ENCODE data around the gene PTGFRN. TPM values are rescaled to one million over a fixed set of nuclear protein-coding genes. Genes with fewer than 3 reads are reported as not detected.

The PTGFRN gene
- total RNA-seq, 1 experiment from 2014 or later, result 81.4 TPM

DNA sequence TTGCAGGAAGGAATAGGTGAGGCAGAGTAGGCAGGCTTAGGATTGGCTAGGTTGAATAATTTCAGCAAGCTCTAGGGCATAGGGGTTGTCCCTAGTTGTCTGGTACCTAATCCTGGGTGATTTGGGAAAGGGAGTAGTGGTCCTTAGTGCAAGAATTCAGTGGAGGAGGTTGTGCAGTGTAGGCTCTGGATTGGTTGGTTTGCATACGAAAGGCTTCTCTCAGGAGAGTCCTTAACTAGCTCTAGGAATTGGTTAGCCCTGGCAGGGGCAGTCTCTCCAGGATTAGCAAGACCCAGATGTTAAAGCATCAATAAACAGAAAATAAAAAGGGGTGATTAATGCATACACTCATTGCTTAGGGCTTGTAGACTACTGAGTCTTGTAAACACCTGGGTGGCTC lies 82.2 kb downstream of the PTGFRN start:
- DNase-seq, result no peak
- no peak overlapping the region for H3K4me3 ChIP-seq (ENCODE audit: insufficient read depth, low read depth, low read length)
- H3K36me3 ChIP-seq (replicated peaks; ENCODE audit: control insufficient read depth, insufficient read depth, low read length), result peaks cover 3% of the 10 kb centered on the region
- H3K27me3 ChIP-seq (ENCODE audit: control insufficient read depth, insufficient read depth, low read length), result no peaks in the 10 kb centered on the region

DNA sequence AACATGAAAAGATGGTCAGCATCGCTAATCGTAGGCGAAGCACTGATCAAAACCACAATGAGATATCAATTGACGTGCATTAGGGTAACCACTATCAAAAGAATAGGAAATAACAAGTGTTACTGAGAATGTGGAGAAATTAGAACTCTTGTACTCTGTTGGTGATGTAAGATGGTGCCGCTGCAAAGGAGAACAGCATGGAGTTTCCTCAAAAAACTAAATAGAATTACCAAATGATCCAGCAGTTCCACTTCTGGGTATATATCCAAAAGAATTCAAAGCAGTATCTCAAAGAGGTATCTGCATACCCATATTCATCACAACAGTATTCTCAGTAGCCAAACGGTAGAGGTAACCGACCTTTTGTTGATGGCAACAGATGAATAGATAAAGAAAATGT lies 83.6 kb downstream of the PTGFRN start:
- Histone ChIP-seq H3K4me3 (ENCODE audit: insufficient read depth, low read depth, low read length) (no peak overlapping the region), H3K36me3 (replicated peaks; ENCODE audit: control insufficient read depth, insufficient read depth, low read length) (peaks cover 2% of the 10 kb centered on the region), H3K27me3 (ENCODE audit: control insufficient read depth, insufficient read depth, low read length) (no peaks in the 10 kb centered on the region)
- DNase-seq, result no peak

- no peak for DNase-seq
- Histone ChIP-seq H3K36me3 (replicated peaks; ENCODE audit: control insufficient read depth, insufficient read depth, low read length) (peaks cover 2% of the 10 kb centered on the region), H3K27me3 (ENCODE audit: control insufficient read depth, insufficient read depth, low read length) (no peaks in the 10 kb centered on the region), H3K4me3 (ENCODE audit: insufficient read depth, low read depth, low read length) (no peak overlapping the region)
These were observed 84.7 kb downstream of the PTGFRN start for GRCh38 chr1:116994411-116994810.

- H3K27me3 ChIP-seq (ENCODE audit: control insufficient read depth, insufficient read depth, low read length), result no peaks in the 10 kb centered on the region
- H3K4me3 ChIP-seq (ENCODE audit: insufficient read depth, low read depth, low read length), result no peak overlapping the region
- DNase-seq, result no peak
- no peaks in the 10 kb centered on the region; the same call in 1 of the 2 replicates for H3K36me3 ChIP-seq (replicated peaks; ENCODE audit: control insufficient read depth, insufficient read depth, low read length)
These were observed 87.3 kb downstream of the PTGFRN start for GRCh38 chr1:116997066-116997465.

- H3K4me3 ChIP-seq (ENCODE audit: insufficient read depth, low read depth, low read length), result no peak overlapping the region
- no peaks in the 10 kb centered on the region for H3K27me3 ChIP-seq (ENCODE audit: control insufficient read depth, insufficient read depth, low read length)
These were observed 87.9 kb downstream of the PTGFRN start for GRCh38 chr1:116997636-116998035.

DNA sequence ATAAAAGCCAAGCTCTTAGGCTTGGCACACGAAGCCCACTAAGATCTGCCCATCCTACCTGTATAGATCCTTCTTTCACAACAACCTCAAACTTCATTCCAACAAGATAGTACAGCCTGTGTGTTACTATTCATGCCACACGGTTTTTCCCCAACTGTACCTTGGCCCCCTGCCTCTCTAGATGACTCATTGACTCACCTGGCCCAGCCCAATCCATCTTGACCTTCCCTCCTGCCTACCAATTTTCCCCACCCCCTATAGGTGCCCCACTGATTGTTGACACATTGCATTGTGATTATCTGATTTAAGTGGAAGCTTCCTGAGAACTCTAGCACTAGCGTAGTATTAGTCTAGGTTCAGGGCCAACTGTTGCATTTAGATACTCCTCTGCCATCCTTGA lies 89.9 kb downstream of the PTGFRN start:
- no peak for DNase-seq
- Histone ChIP-seq H3K27me3 (ENCODE audit: control insufficient read depth, insufficient read depth, low read length) (no peaks in the 10 kb centered on the region), H3K36me3 (replicated peaks; ENCODE audit: control insufficient read depth, insufficient read depth, low read length) (no peaks in the 10 kb centered on the region), H3K4me3 (ENCODE audit: insufficient read depth, low read depth, low read length) (no peak overlapping the region)

More at GRCh38 chr1:116997636-116998035, 87.9 kb downstream of the PTGFRN start:
- no peak for DNase-seq
- no peaks in the 10 kb centered on the region; the same call in 1 of the 2 replicates for H3K36me3 ChIP-seq (replicated peaks; ENCODE audit: control insufficient read depth, insufficient read depth, low read length)

- no peaks in the 10 kb centered on the region for H3K27me3 ChIP-seq (ENCODE audit: control insufficient read depth, insufficient read depth, low read length)
These were observed 90.4 kb downstream of the PTGFRN start for GRCh38 chr1:117000142-117000541.

DNA sequence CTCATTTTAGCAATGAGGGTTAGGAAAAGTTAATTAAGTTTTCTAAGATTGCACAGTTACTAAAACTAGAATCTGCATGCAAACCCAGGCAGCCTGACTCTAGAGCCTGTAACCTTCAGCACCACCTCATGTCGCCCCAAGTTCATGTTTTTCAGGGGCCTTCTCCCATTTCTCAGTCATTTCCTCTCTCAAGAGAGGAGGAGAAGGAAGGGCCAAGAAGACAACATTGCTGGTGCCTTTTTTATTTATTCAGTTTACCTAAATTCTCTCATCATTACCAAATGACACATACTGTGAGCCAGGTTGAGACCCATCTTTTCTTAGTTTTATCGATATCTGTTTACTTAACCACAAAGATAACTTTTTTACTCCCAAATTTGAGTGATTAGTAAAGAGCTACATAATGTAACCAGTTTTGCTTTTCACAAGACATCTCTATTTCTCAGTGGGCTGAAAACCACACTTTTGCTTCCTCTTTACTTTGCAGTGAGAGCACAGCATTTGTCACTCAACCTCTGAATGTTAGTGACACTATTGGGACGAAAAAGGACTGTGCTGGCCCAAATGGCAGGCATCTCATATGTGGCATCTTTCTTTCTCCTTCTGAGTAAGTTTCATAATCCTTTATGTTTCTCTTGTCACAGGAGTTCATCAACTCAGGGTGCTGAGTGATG lies 91.7 kb downstream of the PTGFRN start, which contains the start of gene CD101:
TSS of gene CD101 (plus strand) at position 507 of the 674 bp plus-strand sequence. CDS start at position 565, 58 bp downstream.
- DNase-seq, result no peak
- Histone ChIP-seq H3K27me3 (ENCODE audit: control insufficient read depth, insufficient read depth, low read length) (no peaks in the 10 kb centered on the region), H3K36me3 (replicated peaks; ENCODE audit: control insufficient read depth, insufficient read depth, low read length) (no peaks in the 10 kb centered on the region), H3K4me3 (ENCODE audit: insufficient read depth, low read depth, low read length) (no peak within 1 kb of the TSS)

More at GRCh38 chr1:117000142-117000541, 90.4 kb downstream of the PTGFRN start:
- no peak for DNase-seq
- Histone ChIP-seq H3K36me3 (replicated peaks; ENCODE audit: control insufficient read depth, insufficient read depth, low read length) (no peaks in the 10 kb centered on the region), H3K4me3 (ENCODE audit: insufficient read depth, low read depth, low read length) (no peak overlapping the region)

- no peaks in the 10 kb centered on the region for H3K36me3 ChIP-seq (replicated peaks; ENCODE audit: control insufficient read depth, insufficient read depth, low read length)
- H3K4me3 ChIP-seq (ENCODE audit: insufficient read depth, low read depth, low read length), result no peak overlapping the region
- no peak for DNase-seq
- no peaks in the 10 kb centered on the region for H3K27me3 ChIP-seq (ENCODE audit: control insufficient read depth, insufficient read depth, low read length)
These were observed 93.6 kb downstream of the PTGFRN start for GRCh38 chr1:117003223-117003875.

DNA sequence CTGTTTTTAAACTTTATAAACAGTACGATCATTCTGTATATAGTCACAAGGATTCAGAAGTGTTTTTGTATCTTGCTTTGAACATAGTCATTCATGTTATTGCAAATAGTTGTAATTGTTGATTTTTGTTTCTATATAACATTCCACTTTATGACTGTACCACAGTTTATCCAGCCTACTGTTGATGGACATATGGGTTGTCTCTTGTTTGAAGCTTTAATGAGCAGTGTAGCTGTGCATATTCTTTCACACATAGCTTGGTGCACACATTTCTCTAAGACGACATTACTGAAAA lies 98.0 kb downstream of the PTGFRN start:
- DNase-seq, result no peak
- no peaks in the 10 kb centered on the region for H3K36me3 ChIP-seq (replicated peaks; ENCODE audit: control insufficient read depth, insufficient read depth, low read length)

GRCh38 chr1:117008656-117009055 lies 98.9 kb downstream of the PTGFRN start:
- DNase-seq, result no peak
- Histone ChIP-seq H3K36me3 (replicated peaks; ENCODE audit: control insufficient read depth, insufficient read depth, low read length) (no peaks in the 10 kb centered on the region), H3K4me3 (ENCODE audit: insufficient read depth, low read depth, low read length) (no peak overlapping the region)

More for the DNA sequence above, 98.0 kb downstream of the PTGFRN start:
- Histone ChIP-seq H3K27me3 (ENCODE audit: control insufficient read depth, insufficient read depth, low read length) (no peaks in the 10 kb centered on the region), H3K4me3 (ENCODE audit: insufficient read depth, low read depth, low read length) (no peak overlapping the region)

GRCh38 chr1:117009132-117009531 lies 99.4 kb downstream of the PTGFRN start:
- H3K36me3 ChIP-seq (replicated peaks; ENCODE audit: control insufficient read depth, insufficient read depth, low read length), result no peaks in the 10 kb centered on the region
- H3K27me3 ChIP-seq (ENCODE audit: control insufficient read depth, insufficient read depth, low read length), result no peaks in the 10 kb centered on the region
- DNase-seq, result no peak
- no peak overlapping the region for H3K4me3 ChIP-seq (ENCODE audit: insufficient read depth, low read depth, low read length)

More at GRCh38 chr1:117008656-117009055, 98.9 kb downstream of the PTGFRN start:
- no peaks in the 10 kb centered on the region for H3K27me3 ChIP-seq (ENCODE audit: control insufficient read depth, insufficient read depth, low read length)

GRCh38 chr1:117010310-117010969 lies 100.7 kb downstream of the PTGFRN start:
- no peaks in the 10 kb centered on the region for H3K27me3 ChIP-seq (ENCODE audit: control insufficient read depth, insufficient read depth, low read length)
- no peak for DNase-seq

DNA sequence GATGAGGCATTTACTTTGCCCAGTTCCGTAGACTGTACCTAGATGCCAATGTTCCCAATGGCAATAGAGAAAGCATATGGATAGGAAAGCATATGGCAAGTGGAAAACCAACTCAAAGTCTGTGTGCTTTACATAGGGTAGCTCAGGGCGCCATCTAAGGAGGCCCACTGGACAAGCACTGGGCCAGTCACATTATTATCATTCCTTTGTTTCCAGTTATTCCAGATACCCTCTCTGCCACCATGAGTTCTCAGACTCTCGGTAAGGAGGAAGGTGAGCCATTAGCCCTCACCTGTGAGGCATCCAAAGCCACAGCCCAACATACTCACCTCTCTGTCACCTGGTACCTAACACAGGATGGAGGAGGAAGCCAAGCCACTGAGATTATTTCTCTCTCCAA lies 101.6 kb downstream of the PTGFRN start:
- H3K36me3 ChIP-seq (replicated peaks; ENCODE audit: control insufficient read depth, insufficient read depth, low read length), result no peaks in the 10 kb centered on the region
- DNase-seq, result no peak
- no peaks in the 10 kb centered on the region for H3K27me3 ChIP-seq (ENCODE audit: control insufficient read depth, insufficient read depth, low read length)
- no peak overlapping the region for H3K4me3 ChIP-seq (ENCODE audit: insufficient read depth, low read depth, low read length)

More at GRCh38 chr1:117010310-117010969, 100.7 kb downstream of the PTGFRN start:
- no peak overlapping the region for H3K4me3 ChIP-seq (ENCODE audit: insufficient read depth, low read depth, low read length)
- H3K36me3 ChIP-seq (replicated peaks; ENCODE audit: control insufficient read depth, insufficient read depth, low read length), result no peaks in the 10 kb centered on the region

GRCh38 chr1:117013309-117013858 lies 103.7 kb downstream of the PTGFRN start:
- H3K4me3 ChIP-seq (ENCODE audit: insufficient read depth, low read depth, low read length), result no peak overlapping the region
- no peak for DNase-seq
- H3K36me3 ChIP-seq (replicated peaks; ENCODE audit: control insufficient read depth, insufficient read depth, low read length), result no peaks in the 10 kb centered on the region
- H3K27me3 ChIP-seq (ENCODE audit: control insufficient read depth, insufficient read depth, low read length), result no peaks in the 10 kb centered on the region
